Activated T-cell treated with anti-CD3 and anti-CD28 coated beads, Interleukin-2, amount 50 U/mL, for 48 hours (primary cell): ENCODE data around the gene OR2V2.

ENCODE experiments used
- DNase-seq, 2 experiments: peaks; one replicate each; pipeline ENCODE4 v3.0.0-alpha.2; 2020

The OR2V2 gene

GRCh38 chr5:181192337-181193046 is 45.1 kb downstream of the OR2V2 start:
- no peak for DNase-seq

GRCh38 chr5:181193656-181194055 is 46.3 kb downstream of the OR2V2 start:
- no peak for DNase-seq

- no peak for DNase-seq
Measured at GRCh38 chr5:181194489-181195248, 47.3 kb downstream of the OR2V2 start.

GRCh38 chr5:181195249-181195761 is 47.9 kb downstream of the OR2V2 start:
- no peak for DNase-seq

- DNase-seq, result no peak
Measured at GRCh38 chr5:181197326-181197951, 50.1 kb downstream of the OR2V2 start.

GRCh38 chr5:181198106-181198685 is 50.8 kb downstream of the OR2V2 start:
- DNase-seq, result no peak

- no peak for DNase-seq
Measured at GRCh38 chr5:181198905-181199519, 51.6 kb downstream of the OR2V2 start.

- no peak for DNase-seq
Measured at GRCh38 chr5:181199881-181200638, 52.7 kb downstream of the OR2V2 start.

- DNase-seq, result no peak
Measured at GRCh38 chr5:181200816-181201215, 53.4 kb downstream of the OR2V2 start.

- DNase-seq, result no peak
Measured at GRCh38 chr5:181203093-181203711, 55.8 kb downstream of the OR2V2 start.

- DNase-seq, result no peak
Measured at GRCh38 chr5:181203777-181204112, 56.4 kb downstream of the OR2V2 start.

GRCh38 chr5:181204113-181204825 is 56.9 kb downstream of the OR2V2 start:
- peak; percentile 46 to 55 for DNase-seq

GRCh38 chr5:181204826-181205760 is 57.7 kb downstream of the OR2V2 start, which contains the start of gene TRIM7:
TSS of gene TRIM7 (minus strand) at chr5:181205196. CDS start at chr5:181205110, 86 bp downstream.
- DNase-seq, result peak; percentile 61 to 62

- DNase-seq, result peak; percentile 56 to 62
Measured at GRCh38 chr5:181205761-181206649, 58.6 kb downstream of the OR2V2 start.

- peak; percentile 94 to 96 for DNase-seq
Measured at GRCh38 chr5:181207214-181207959, 60.0 kb downstream of the OR2V2 start.

- no peak for DNase-seq
Measured at GRCh38 chr5:181207960-181208253, 60.5 kb downstream of the OR2V2 start.
